ENCODE data around the gene RDH14.
A peak's percentile ranks its signal among the peaks of the same experiment; 100 is the strongest.

The RDH14 gene

DNA sequence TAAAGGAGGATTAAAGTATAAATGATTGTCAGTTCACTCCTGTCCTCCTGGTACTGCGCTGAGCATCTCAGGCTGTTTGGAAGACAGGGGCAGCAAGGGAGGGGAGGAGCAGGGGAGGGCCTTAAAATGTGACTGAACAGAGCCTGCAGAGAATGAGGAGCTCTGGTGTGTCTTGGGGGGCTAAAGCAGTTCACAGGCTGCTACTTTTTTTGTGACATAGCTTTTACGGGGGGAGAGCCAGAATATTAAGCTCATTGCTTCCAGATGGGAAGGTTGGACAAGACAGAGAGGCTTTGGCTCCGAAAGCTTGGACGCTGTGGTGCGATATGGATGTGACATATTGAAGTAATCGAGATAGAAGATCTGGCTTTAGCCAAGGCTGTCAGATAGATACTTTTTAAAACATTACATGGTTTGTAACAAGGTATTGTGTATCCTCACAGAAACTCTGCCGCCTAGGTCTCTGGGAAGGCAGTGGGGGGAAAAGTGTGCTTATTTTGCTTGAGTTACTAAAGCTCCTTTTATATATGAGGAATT is 40.5 kb downstream of the RDH14 start:
- H3K36me3 ChIP-seq (ENCODE audit: control insufficient read depth, insufficient read depth, low read length): no peaks in the 10 kb centered on the region
- no peak overlapping the region for H3K4me2 ChIP-seq (ENCODE audit: low read length)
- no peak overlapping the region for H3K4me3 ChIP-seq (ENCODE audit: low read length)
- no peak overlapping the region for H2BK5ac ChIP-seq (ENCODE audit: low read length)
- H3K9ac ChIP-seq (ENCODE audit: low read length): no peak overlapping the region
- no peak overlapping the region for H3K56ac ChIP-seq (ENCODE audit: low read length)
- no peaks in the 10 kb centered on the region for H3K79me1 ChIP-seq (ENCODE audit: low read length)
- no peak overlapping the region for H2BK15ac ChIP-seq (replicated peaks; ENCODE audit: low read depth)
- H3K18ac ChIP-seq (ENCODE audit: low read length): no peak overlapping the region
- no peak overlapping the region for H2AK5ac ChIP-seq (ENCODE audit: low read length)
- H3K27me3 ChIP-seq (ENCODE audit: insufficient read depth, low read length, poor library complexity): no peaks in the 10 kb centered on the region
- no peaks in the 10 kb centered on the region for H3K79me2 ChIP-seq (ENCODE audit: control insufficient read depth, insufficient read depth, low read length)
- H2BK120ac ChIP-seq (ENCODE audit: low read depth, low read length): no peak overlapping the region
- no peak overlapping the region for H4K5ac ChIP-seq (ENCODE audit: low read length)
- H3K27ac ChIP-seq (ENCODE audit: low read depth, low read length): no peak overlapping the region
- DNase-seq: no peak
- WGBS (ENCODE audit: extremely low coverage, insufficient coverage, low lambda C conversion rate): no CpG with 5 or more reads among the region's 7 CpGs
- H3K4ac ChIP-seq (ENCODE audit: low read depth, low read length): no peak overlapping the region
- H3K23ac ChIP-seq (ENCODE audit: low read length): no peak overlapping the region
- H4K8ac ChIP-seq (ENCODE audit: low read depth, low read length): no peak overlapping the region
- no peaks in the 10 kb centered on the region for H3K4me1 ChIP-seq (ENCODE audit: control insufficient read depth, low read depth, low read length)

DNA sequence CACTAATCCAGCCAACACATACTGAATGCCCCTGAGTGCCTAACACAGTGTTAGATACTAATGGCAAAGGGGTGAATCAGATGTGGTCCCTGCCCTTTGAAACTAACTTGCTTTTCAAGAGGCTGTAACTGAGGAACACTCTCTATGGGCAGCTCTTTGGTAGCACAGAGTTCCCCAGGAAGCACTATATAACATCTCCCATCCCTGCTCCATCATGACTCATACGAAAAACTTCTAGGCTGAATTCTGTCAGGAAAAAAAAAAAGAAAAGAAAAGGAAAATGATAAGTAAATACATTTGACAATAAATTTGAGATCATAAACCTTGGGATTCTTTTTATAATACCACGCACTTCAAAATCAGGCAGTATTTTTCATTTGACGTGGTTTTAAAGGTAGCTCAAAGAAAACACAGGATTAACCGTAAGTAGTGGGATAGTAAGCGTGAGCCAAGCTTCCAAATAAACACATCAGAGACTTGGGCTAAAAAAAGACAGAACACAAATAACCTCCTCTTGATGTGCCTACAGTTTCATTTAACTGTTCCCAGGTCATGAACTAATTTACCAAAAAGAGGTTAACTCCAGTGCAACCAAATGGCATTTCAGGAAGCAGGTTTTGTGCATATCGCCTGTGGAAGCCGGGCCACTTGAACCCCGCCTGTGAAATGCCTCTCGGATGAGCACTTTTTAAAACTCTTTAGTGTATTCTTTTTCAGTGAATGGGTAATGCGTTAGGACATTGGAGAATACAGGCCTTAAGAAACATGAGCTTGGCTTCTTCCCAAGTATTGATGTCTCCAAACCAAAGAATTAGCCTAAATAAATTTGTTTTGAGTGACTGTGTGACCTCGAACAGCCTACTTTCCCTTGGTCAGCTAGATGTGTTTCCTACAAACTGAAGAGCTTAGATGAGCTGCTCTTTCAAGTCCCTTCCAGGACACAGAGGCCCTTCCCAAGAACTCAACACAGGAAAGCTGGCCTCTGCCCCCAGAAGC is 42.0 kb downstream of the RDH14 start:
- Histone ChIP-seq H3K4me2 (ENCODE audit: low read length) (no peak overlapping the region), H4K8ac (ENCODE audit: low read depth, low read length) (no peak overlapping the region), H2AK5ac (ENCODE audit: low read length) (no peak overlapping the region), H3K4me1 (ENCODE audit: control insufficient read depth, low read depth, low read length) (no peaks in the 10 kb centered on the region), H4K5ac (ENCODE audit: low read length) (no peak overlapping the region), H3K4me3 (ENCODE audit: low read length) (no peak overlapping the region), H3K23ac (ENCODE audit: low read length) (no peak overlapping the region), H3K79me2 (ENCODE audit: control insufficient read depth, insufficient read depth, low read length) (no peaks in the 10 kb centered on the region), H2BK5ac (ENCODE audit: low read length) (no peak overlapping the region), H2BK120ac (ENCODE audit: low read depth, low read length) (no peak overlapping the region), H3K18ac (ENCODE audit: low read length) (peak overlapping the region; percentile 14), H3K56ac (ENCODE audit: low read length) (no peak overlapping the region), H3K4ac (ENCODE audit: low read depth, low read length) (no peak overlapping the region), H3K79me1 (ENCODE audit: low read length) (no peaks in the 10 kb centered on the region), H3K9ac (ENCODE audit: low read length) (no peak overlapping the region), H3K36me3 (ENCODE audit: control insufficient read depth, insufficient read depth, low read length) (no peaks in the 10 kb centered on the region), H3K27me3 (ENCODE audit: insufficient read depth, low read length, poor library complexity) (no peaks in the 10 kb centered on the region), H3K27ac (ENCODE audit: low read depth, low read length) (no peak overlapping the region), H2BK15ac (replicated peaks; ENCODE audit: low read depth) (no peak overlapping the region)
- WGBS (ENCODE audit: extremely low coverage, insufficient coverage, low lambda C conversion rate): no CpG with 5 or more reads among the region's 11 CpGs
- peak; percentile 62 for DNase-seq

- H4K5ac ChIP-seq (ENCODE audit: low read length): no peak overlapping the region
- H3K4me1 ChIP-seq (ENCODE audit: control insufficient read depth, low read depth, low read length): no peaks in the 10 kb centered on the region
- H3K79me2 ChIP-seq (ENCODE audit: control insufficient read depth, insufficient read depth, low read length): no peaks in the 10 kb centered on the region
- no peak overlapping the region for H3K18ac ChIP-seq (ENCODE audit: low read length)
- no peak overlapping the region for H2BK15ac ChIP-seq (replicated peaks; ENCODE audit: low read depth)
- no peak overlapping the region for H3K4ac ChIP-seq (ENCODE audit: low read depth, low read length)
- no CpG with 5 or more reads among the region's 1 CpG for WGBS (ENCODE audit: extremely low coverage, insufficient coverage, low lambda C conversion rate)
- H3K56ac ChIP-seq (ENCODE audit: low read length): no peak overlapping the region
- H2AK5ac ChIP-seq (ENCODE audit: low read length): no peak overlapping the region
- no peak overlapping the region for H3K4me3 ChIP-seq (ENCODE audit: low read length)
- no peak overlapping the region for H3K23ac ChIP-seq (ENCODE audit: low read length)
- no peak overlapping the region for H2BK5ac ChIP-seq (ENCODE audit: low read length)
- no peak overlapping the region for H2BK120ac ChIP-seq (ENCODE audit: low read depth, low read length)
- no peak overlapping the region for H4K8ac ChIP-seq (ENCODE audit: low read depth, low read length)
- no peak for DNase-seq
- H3K36me3 ChIP-seq (ENCODE audit: control insufficient read depth, insufficient read depth, low read length): no peaks in the 10 kb centered on the region
- H3K27me3 ChIP-seq (ENCODE audit: insufficient read depth, low read length, poor library complexity): no peaks in the 10 kb centered on the region
- H3K4me2 ChIP-seq (ENCODE audit: low read length): no peak overlapping the region
- H3K79me1 ChIP-seq (ENCODE audit: low read length): no peaks in the 10 kb centered on the region
- H3K27ac ChIP-seq (ENCODE audit: low read depth, low read length): no peak overlapping the region
- no peak overlapping the region for H3K9ac ChIP-seq (ENCODE audit: low read length)
Measured at GRCh38 chr2:18517386-18517785, 43.1 kb downstream of the RDH14 start.

DNA sequence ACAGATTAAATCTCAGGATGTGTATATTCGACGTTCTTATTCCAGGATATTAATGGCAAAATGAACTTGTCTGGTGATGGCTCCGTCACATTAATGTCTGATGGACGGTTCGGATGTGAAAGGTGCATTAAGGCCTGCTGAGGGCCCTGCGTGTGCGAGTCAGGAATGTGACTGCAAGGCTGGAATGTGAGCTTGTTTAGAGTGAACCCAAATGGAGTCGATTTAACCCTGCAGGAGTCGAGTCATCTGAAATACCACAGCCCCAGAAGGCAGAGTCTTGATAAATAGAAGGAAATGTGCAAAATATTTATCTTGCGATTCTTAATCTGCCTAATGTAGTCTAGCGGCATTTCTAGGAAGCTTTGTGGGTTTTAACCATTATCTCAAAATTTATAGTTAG is 44.3 kb downstream of the RDH14 start:
- H3K56ac ChIP-seq (ENCODE audit: low read length): no peak overlapping the region
- H3K4me2 ChIP-seq (ENCODE audit: low read length): no peak overlapping the region
- no peak overlapping the region for H3K27ac ChIP-seq (ENCODE audit: low read depth, low read length)
- H3K4ac ChIP-seq (ENCODE audit: low read depth, low read length): no peak overlapping the region
- no peak overlapping the region for H2AK5ac ChIP-seq (ENCODE audit: low read length)
- no peak overlapping the region for H4K5ac ChIP-seq (ENCODE audit: low read length)
- H3K4me1 ChIP-seq (ENCODE audit: control insufficient read depth, low read depth, low read length): no peaks in the 10 kb centered on the region
- no peaks in the 10 kb centered on the region for H3K79me2 ChIP-seq (ENCODE audit: control insufficient read depth, insufficient read depth, low read length)
- no peak overlapping the region for H3K4me3 ChIP-seq (ENCODE audit: low read length)
- no peak overlapping the region for H2BK5ac ChIP-seq (ENCODE audit: low read length)
- H3K79me1 ChIP-seq (ENCODE audit: low read length): no peaks in the 10 kb centered on the region
- no peaks in the 10 kb centered on the region for H3K27me3 ChIP-seq (ENCODE audit: insufficient read depth, low read length, poor library complexity)
- H4K8ac ChIP-seq (ENCODE audit: low read depth, low read length): no peak overlapping the region
- DNase-seq: peak; percentile 85
- no peak overlapping the region for H3K9ac ChIP-seq (ENCODE audit: low read length)
- no peaks in the 10 kb centered on the region for H3K36me3 ChIP-seq (ENCODE audit: control insufficient read depth, insufficient read depth, low read length)
- H2BK120ac ChIP-seq (ENCODE audit: low read depth, low read length): no peak overlapping the region
- WGBS (ENCODE audit: extremely low coverage, insufficient coverage, low lambda C conversion rate): no CpG with 5 or more reads among the region's 11 CpGs
- no peak overlapping the region for H3K18ac ChIP-seq (ENCODE audit: low read length)
- no peak overlapping the region for H3K23ac ChIP-seq (ENCODE audit: low read length)
- H2BK15ac ChIP-seq (replicated peaks; ENCODE audit: low read depth): no peak overlapping the region

- WGBS (ENCODE audit: extremely low coverage, insufficient coverage, low lambda C conversion rate): no CpG with 5 or more reads among the region's 4 CpGs
- H4K8ac ChIP-seq (ENCODE audit: low read depth, low read length): no peak overlapping the region
Measured at GRCh38 chr2:18514526-18515461, 45.7 kb downstream of the RDH14 start.

More at GRCh38 chr2:18514526-18515461, 45.7 kb downstream of the RDH14 start:
- Histone ChIP-seq H3K79me1 (ENCODE audit: low read length) (no peaks in the 10 kb centered on the region), H2BK120ac (ENCODE audit: low read depth, low read length) (no peak overlapping the region), H3K9ac (ENCODE audit: low read length) (no peak overlapping the region), H4K5ac (ENCODE audit: low read length) (no peak overlapping the region), H3K36me3 (ENCODE audit: control insufficient read depth, insufficient read depth, low read length) (no peaks in the 10 kb centered on the region), H3K4me1 (ENCODE audit: control insufficient read depth, low read depth, low read length) (no peaks in the 10 kb centered on the region), H3K4me2 (ENCODE audit: low read length) (no peak overlapping the region), H3K18ac (ENCODE audit: low read length) (no peak overlapping the region), H3K79me2 (ENCODE audit: control insufficient read depth, insufficient read depth, low read length) (no peaks in the 10 kb centered on the region), H2BK5ac (ENCODE audit: low read length) (no peak overlapping the region), H3K56ac (ENCODE audit: low read length) (no peak overlapping the region), H2BK15ac (replicated peaks; ENCODE audit: low read depth) (no peak overlapping the region), H3K27ac (ENCODE audit: low read depth, low read length) (no peak overlapping the region), H2AK5ac (ENCODE audit: low read length) (no peak overlapping the region), H3K4me3 (ENCODE audit: low read length) (no peak overlapping the region), H3K23ac (ENCODE audit: low read length) (no peak overlapping the region), H3K27me3 (ENCODE audit: insufficient read depth, low read length, poor library complexity) (no peaks in the 10 kb centered on the region), H3K4ac (ENCODE audit: low read depth, low read length) (no peak overlapping the region)
- no peak for DNase-seq

Measured in mesendoderm (in vitro differentiated cells).